HG03575 (cell line): ENCODE data around the gene ANGPTL4.
"Not testable (repeated sequence)": the region's sequence is repeated elsewhere in the genome, so short reads cannot be mapped to it uniquely, and the experiment has no call there.

Source experiments
- ATAC-seq: cut with Tn5 transposase; IDR thresholded peaks from one replicate; pipeline ENCODE4 v1.9.1; 2021; ENCODE audit not compliant: unreplicated experiment, insufficient number of reproducible peaks, low FRiP score; ENCODE audit errors: extremely low read depth

ANGPTL4 gene

GRCh38 chr19:8357007-8357521 lies 6.9 kb upstream of the ANGPTL4 start:
- ATAC-seq: no peak

- no peak for ATAC-seq
Measured at GRCh38 chr19:8358948-8359347, 5.0 kb upstream of the ANGPTL4 start.

- ATAC-seq: no peak
Measured at GRCh38 chr19:8360196-8360595, 3.8 kb upstream of the ANGPTL4 start.

GRCh38 chr19:8361921-8362793 lies 1.8 kb upstream of the ANGPTL4 start:
- no peak for ATAC-seq

- ATAC-seq: no peak
Measured at GRCh38 chr19:8366121-8366581, 2.2 kb downstream of the ANGPTL4 start.

- ATAC-seq: no peak
Measured at GRCh38 chr19:8366961-8367326, 3.0 kb downstream of the ANGPTL4 start.

GRCh38 chr19:8367327-8368001 lies 3.5 kb downstream of the ANGPTL4 start:
- ATAC-seq: no peak

GRCh38 chr19:8370176-8371010 lies 6.4 kb downstream of the ANGPTL4 start:
- ATAC-seq: no peak

- ATAC-seq: no peak
Measured at GRCh38 chr19:8371011-8371804, 7.3 kb downstream of the ANGPTL4 start.

- no peak for ATAC-seq
Measured at GRCh38 chr19:8373867-8374813, 10.2 kb downstream of the ANGPTL4 start.

GRCh38 chr19:8375766-8376165 lies 11.8 kb downstream of the ANGPTL4 start:
- ATAC-seq: not testable (repeated sequence)

GRCh38 chr19:8376373-8376974 lies 12.5 kb downstream of the ANGPTL4 start:
- not testable (repeated sequence) for ATAC-seq

GRCh38 chr19:8377598-8377997 lies 13.6 kb downstream of the ANGPTL4 start:
- ATAC-seq: no peak

- not testable (repeated sequence) for ATAC-seq
Measured at GRCh38 chr19:8379156-8379891, 15.4 kb downstream of the ANGPTL4 start.

- ATAC-seq: not testable (repeated sequence)
Measured at GRCh38 chr19:8384569-8384968, 20.6 kb downstream of the ANGPTL4 start.

- not testable (repeated sequence) for ATAC-seq
Measured at GRCh38 chr19:8385103-8385502, 21.1 kb downstream of the ANGPTL4 start.
